Ovary (tissue), 9 donors: ENCODE measurements around the gene ROBO1. TPM values are rescaled to one million over a fixed set of nuclear protein-coding genes. Genes with fewer than 3 reads are reported as not detected.

Source experiments
- DNase-seq, 5 donors: peaks; one replicate each; pipeline ENCODE4 v3.0.0-alpha.2; 2019 to 2020
- H3K27ac ChIP-seq, 2 donors: fragments of 200-600 bp; one replicate each; pipeline versions ENCODE4 v1.5.1 to v1.8.0; 2019 to 2022
- H3K27me3 ChIP-seq: fragments of 200-600 bp; one replicate; pipeline ENCODE4 v1.8.0; 2022
- H3K36me3 ChIP-seq: fragments of 200-600 bp; sonication (generic); one replicate; pipeline ENCODE4 v1.5.1; 2019
- H3K4me1 ChIP-seq: one replicate; pipeline ENCODE4 v1.8.1; 2013; ENCODE audit warnings: mild to moderate bottlenecking, moderate library complexity; ENCODE audit not compliant: insufficient read depth
- H3K4me3 ChIP-seq: fragments of 200-600 bp; sonication (generic); one replicate; pipeline ENCODE4 v1.5.1; 2017
- H3K9me3 ChIP-seq, 2 donors: fragments of 200-600 bp in 1 of 2; sonication (generic) in 1 of 2; one replicate each; pipeline versions ENCODE4 v1.5.1 to v1.8.1; 2013 to 2019; ENCODE audit warnings: mild to moderate bottlenecking in 1 of 2, moderate library complexity in 1 of 2
- EP300 ChIP-seq: sonication (generic); formaldehyde crosslinking; IDR thresholded peaks from one replicate; pipeline ENCODE4 v1.6.1; 2017; ENCODE audit warnings: antibody characterized with exemption
- POLR2A ChIP-seq: fragments of 450-650 bp; IDR thresholded peaks from one replicate; pipeline ENCODE4 v1.6.1; 2017; ENCODE audit warnings: antibody characterized with exemption, mild to moderate bottlenecking, moderate library complexity
- WGBS, 3 donors: extraction: QIAGEN DNeasy Blood & Tissue Kit in 1 of 3; methylation state at CpG; one replicate each; pipeline versions ENCODE4 v1.1.5 to v1.1.7; 2013 to 2017; 5-methylcytosine and 5-hydroxymethylcytosine counted together
- intact Hi-C, 4 donors: fragments of 100-400 bp; cut with DNase I; formaldehyde crosslinking; loops; one replicate each; pipeline versions ENCODE4 v1.11.0 to v1.15.1; 2022 to 2023
- polyA plus RNA-seq, 2 donors: library from polyadenylated mRNA; stranded (reverse); fragments of 200-250 nt in 1 of 2; fragments of 350-450 nt in 1 of 2; fragmentation: Illumina TruSeq in 1 of 2; extraction: RNeasy Lipid Tissue Mini Kit (QIAGEN cat#74804) in 1 of 2; gene quantifications; one replicate each; pipeline ENCODE4 v1.2.3, GENCODE V29; 2013 to 2014
- total RNA-seq, 7 donors: library from RNA; depleted of rRNA in 2 of 7; stranded (reverse); fragments of >200 nt in 2 of 7; fragmentation: NEBNext Ultra II Directional in 3 of 7; extraction: Animal tissue kit (Norgen Biotek cat#: 25700) in 3 of 7; gene quantifications; one replicate each; pipeline versions ENCODE4 v1.1.0 to v1.2.4, GENCODE V29; 2016 to 2023
- TF ChIP-seq, protein P1 (sequence below), 3 donors: fragments of 450-650 bp in 2 of 3; fragments of 200-600 bp in 1 of 3; IDR thresholded peaks; one replicate each; pipeline versions ENCODE4 v1.5.1 to v1.8.0; 2016 to 2022; ENCODE audit warnings: antibody characterized with exemption in 3 of 3, mild to moderate bottlenecking in 1 of 3
- donor health status: DM: no; HTN: no; CAD: no; lungs with moderate emphysema.
- donor health status: DM: no; HTN: no; CAD: no.
- donor health status: Bipolar disorder and iron deficiency.
- donor health status: DM: yes; HTN: yes; CAD: no.
- donor health status: DM: no; HTN: no; CAD: no.
- donor health status: DM: yes; HTN: yes; CAD: no.

ROBO1 gene
- total and polyA plus RNA-seq, 9 donors, result 17.2 to 49.5 (median 29.0) TPM

- TF ChIP-seq EP300, result no peak
- TF ChIP-seq POLR2A, result no peak
- TF ChIP-seq, protein P1, sequence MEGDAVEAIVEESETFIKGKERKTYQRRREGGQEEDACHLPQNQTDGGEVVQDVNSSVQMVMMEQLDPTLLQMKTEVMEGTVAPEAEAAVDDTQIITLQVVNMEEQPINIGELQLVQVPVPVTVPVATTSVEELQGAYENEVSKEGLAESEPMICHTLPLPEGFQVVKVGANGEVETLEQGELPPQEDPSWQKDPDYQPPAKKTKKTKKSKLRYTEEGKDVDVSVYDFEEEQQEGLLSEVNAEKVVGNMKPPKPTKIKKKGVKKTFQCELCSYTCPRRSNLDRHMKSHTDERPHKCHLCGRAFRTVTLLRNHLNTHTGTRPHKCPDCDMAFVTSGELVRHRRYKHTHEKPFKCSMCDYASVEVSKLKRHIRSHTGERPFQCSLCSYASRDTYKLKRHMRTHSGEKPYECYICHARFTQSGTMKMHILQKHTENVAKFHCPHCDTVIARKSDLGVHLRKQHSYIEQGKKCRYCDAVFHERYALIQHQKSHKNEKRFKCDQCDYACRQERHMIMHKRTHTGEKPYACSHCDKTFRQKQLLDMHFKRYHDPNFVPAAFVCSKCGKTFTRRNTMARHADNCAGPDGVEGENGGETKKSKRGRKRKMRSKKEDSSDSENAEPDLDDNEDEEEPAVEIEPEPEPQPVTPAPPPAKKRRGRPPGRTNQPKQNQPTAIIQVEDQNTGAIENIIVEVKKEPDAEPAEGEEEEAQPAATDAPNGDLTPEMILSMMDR (IDR thresholded peaks at IDR 0.05), result no peak
- Histone ChIP-seq H3K4me1 (no peaks in the 10 kb centered on the region), H3K36me3 (no peaks in the 10 kb centered on the region), H3K27ac (no peak overlapping the region), H3K9me3 (no peaks in the 10 kb centered on the region), H3K4me3 (no peak overlapping the region), H3K27me3 (no peaks in the 10 kb centered on the region)
- intact Hi-C loops, result no loop called here
- 64 to 72% (median 71%) methylated on average over 2 of the region's 2 CpGs for WGBS, 3 donors
- no peak for DNase-seq
Observed at GRCh38 chr3:78856164-78856563, 911.6 kb downstream of the ROBO1 start.

DNA sequence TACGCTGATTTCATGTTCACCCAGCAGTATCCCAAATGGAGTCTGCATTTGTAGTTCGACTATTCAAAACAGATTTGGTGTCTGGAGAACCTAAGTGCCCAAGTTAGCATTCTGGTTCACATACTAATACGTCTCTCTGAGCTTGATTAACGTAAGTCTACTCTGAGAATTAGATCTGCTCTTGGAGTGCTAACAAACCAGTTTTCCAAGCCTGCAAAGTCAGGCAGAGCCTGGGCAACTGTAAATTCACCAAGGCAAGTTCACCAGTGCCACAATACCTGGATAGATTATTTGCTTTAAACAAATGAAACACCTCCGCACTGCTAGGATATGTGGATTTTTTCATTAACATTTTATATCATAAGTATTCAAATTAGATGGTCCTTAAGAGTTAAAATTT is 912.6 kb downstream of the ROBO1 start:
- H3K36me3 ChIP-seq, result no peaks in the 10 kb centered on the region
- 94 to 95% (median 95%) methylated on average over 5 of the region's 5 CpGs for WGBS, 3 donors
- no peak for TF ChIP-seq EP300
- TF ChIP-seq, protein P1 (IDR thresholded peaks at IDR 0.05), result no peak
- H3K9me3 ChIP-seq, result no peaks in the 10 kb centered on the region
- no peak overlapping the region for H3K27ac ChIP-seq
- no peak overlapping the region for H3K4me3 ChIP-seq
- DNase-seq, result no peak
- no peaks in the 10 kb centered on the region for H3K4me1 ChIP-seq
- H3K27me3 ChIP-seq, result no peaks in the 10 kb centered on the region
- intact Hi-C loops, result no loop called here

DNA sequence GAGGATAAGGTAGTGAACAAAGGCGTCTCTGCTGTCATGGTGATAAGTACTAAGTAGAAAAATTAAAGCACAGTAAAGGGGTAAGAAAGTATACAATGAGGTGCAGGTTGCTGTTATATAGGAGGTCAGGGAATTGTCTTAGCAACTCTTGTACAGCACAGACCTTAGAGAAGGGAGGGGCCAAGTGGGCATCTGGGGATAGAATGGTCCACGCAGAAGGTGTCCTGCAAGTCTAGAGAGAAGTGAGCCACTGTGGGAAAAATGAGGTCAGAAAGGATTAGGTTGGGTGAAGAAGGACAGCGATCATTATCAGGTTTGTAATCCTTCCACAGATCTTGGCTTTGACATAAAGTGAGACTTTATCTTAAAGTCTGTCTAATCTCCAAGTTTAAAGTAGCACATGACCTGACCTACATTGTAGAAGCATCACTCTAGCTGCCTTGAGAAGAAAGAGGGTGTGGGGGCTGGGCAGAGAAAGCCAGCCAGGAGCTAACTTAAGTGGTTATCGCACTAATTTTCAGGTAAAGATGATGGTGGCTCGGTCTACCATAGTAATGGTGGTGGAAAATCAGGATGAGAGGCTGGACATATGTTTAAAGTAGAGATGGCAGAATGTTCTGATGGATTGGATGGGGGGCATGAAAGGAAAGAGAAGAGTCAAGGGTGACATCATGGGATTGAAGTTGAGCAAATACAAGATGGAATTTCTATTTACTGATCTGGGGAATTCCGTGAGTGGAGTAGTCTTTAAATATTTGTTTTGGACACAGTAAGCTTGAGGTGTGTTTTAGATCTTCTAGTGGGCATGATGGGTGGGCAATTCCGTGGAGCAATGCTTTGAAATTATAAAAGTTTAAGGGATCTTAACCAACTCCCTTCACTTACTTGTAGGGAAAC is 919.2 kb downstream of the ROBO1 start:
- Histone ChIP-seq H3K4me1 (peaks cover 1% of the 10 kb centered on the region), H3K4me3 (no peak overlapping the region), H3K27ac (no peak overlapping the region), H3K27me3 (no peaks in the 10 kb centered on the region), H3K9me3 (no peaks in the 10 kb centered on the region), H3K36me3 (no peaks in the 10 kb centered on the region)
- intact Hi-C loops, result no loop called here
- DNase-seq, result no peak
- WGBS, 3 donors, result 91 to 93% (median 92%) methylated on average over 7 of the region's 7 CpGs
- TF ChIP-seq, protein P1 (IDR thresholded peaks at IDR 0.05), result no peak
- TF ChIP-seq POLR2A, result no peak

- H3K36me3 ChIP-seq, result no peaks in the 10 kb centered on the region
- no peak overlapping the region for H3K4me3 ChIP-seq
- no peaks in the 10 kb centered on the region for H3K27me3 ChIP-seq
- no peak for DNase-seq
- no peak overlapping the region for H3K27ac ChIP-seq
- peaks cover 1% of the 10 kb centered on the region for H3K4me1 ChIP-seq
- intact Hi-C loops, result no loop called here
- no peaks in the 10 kb centered on the region for H3K9me3 ChIP-seq
- TF ChIP-seq, protein P1 (IDR thresholded peaks at IDR 0.05), result no peak
- TF ChIP-seq EP300 (no peak), POLR2A (no peak)
- WGBS, 3 donors, result 67 to 76% (median 74%) methylated on average over 3 of the region's 3 CpGs
Observed at GRCh38 chr3:78847603-78848002, 920.2 kb downstream of the ROBO1 start.
